Tibial nerve (tissue), 4 donors: ENCODE data around the gene AP1B1.
A peak's percentile ranks its signal among the peaks of the same experiment; 100 is the strongest.

Source experiments
- CTCF ChIP-seq, 5 experiments: fragments of 200-600 bp in 3 of 5; fragments of 450-650 bp in 2 of 5; sonication (generic) in 3 of 5; IDR thresholded peaks; one replicate each; pipeline ENCODE4 v1.5.1; 2016 to 2019; ENCODE audit warnings: antibody characterized with exemption in 5 of 5, mild to moderate bottlenecking in 3 of 5, moderate library complexity in 2 of 5
- EP300 ChIP-seq, 2 donors: sonication (generic); formaldehyde crosslinking; IDR thresholded peaks; one replicate each; pipeline ENCODE4 v1.6.1; 2017; ENCODE audit warnings: antibody characterized with exemption in 2 of 2, mild to moderate bottlenecking in 1 of 2
- POLR2A ChIP-seq, 2 donors: fragments of 450-650 bp; IDR thresholded peaks; one replicate each; pipeline ENCODE4 v1.6.1; 2017; ENCODE audit warnings: antibody characterized with exemption in 2 of 2, mild to moderate bottlenecking in 2 of 2, moderate library complexity in 2 of 2

GRCh38 chr22:29327089-29327764, 61.1 kb downstream of the AP1B1 start:
- TF ChIP-seq POLR2A (IDR thresholded peaks at IDR 0.05) (no peak), CTCF (IDR thresholded peaks at IDR 0.05) (no peak), EP300 (IDR thresholded peaks at IDR 0.05) (peak in 1 of 2 donors; percentile 42)
